Measurements from ENCODE around the gene UBE2O.

DNA sequence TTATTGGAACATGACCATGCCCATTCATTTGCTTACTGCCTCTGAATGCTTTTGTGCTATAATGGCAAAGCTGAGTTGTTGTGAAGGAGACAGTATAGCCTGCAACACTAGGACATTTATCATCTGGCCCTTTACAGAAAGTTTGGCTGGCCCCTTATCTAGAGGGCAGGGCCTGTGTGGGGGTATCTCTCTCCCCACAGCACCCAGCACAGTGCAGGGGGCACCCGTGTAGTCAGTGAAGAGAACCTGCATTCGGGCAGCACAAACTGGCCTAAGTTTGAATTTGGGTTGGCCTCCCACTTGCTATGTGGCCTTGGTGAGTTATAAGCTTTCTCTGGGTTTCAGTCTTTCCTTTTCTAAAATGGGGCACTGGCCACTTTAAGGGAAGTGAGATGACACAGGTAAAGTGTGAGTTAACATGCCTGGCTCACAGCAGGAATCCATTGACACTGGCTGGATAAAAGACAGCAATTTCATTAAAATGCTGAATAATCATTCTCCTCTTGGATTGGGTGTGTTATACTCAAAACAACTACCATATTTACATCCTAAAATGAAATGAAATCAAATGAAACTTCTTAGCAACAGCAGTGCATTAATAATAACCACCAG, 12.1 kb downstream of the UBE2O start:
- TF ChIP-seq, protein P1, sequence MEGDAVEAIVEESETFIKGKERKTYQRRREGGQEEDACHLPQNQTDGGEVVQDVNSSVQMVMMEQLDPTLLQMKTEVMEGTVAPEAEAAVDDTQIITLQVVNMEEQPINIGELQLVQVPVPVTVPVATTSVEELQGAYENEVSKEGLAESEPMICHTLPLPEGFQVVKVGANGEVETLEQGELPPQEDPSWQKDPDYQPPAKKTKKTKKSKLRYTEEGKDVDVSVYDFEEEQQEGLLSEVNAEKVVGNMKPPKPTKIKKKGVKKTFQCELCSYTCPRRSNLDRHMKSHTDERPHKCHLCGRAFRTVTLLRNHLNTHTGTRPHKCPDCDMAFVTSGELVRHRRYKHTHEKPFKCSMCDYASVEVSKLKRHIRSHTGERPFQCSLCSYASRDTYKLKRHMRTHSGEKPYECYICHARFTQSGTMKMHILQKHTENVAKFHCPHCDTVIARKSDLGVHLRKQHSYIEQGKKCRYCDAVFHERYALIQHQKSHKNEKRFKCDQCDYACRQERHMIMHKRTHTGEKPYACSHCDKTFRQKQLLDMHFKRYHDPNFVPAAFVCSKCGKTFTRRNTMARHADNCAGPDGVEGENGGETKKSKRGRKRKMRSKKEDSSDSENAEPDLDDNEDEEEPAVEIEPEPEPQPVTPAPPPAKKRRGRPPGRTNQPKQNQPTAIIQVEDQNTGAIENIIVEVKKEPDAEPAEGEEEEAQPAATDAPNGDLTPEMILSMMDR (conservative IDR thresholded peaks at IDR 0.05): no peak
- TF ChIP-seq ZFX (IDR thresholded peaks at IDR 0.05): no peak

Data from C4-2B (cell line).